ENCODE measurements around the gene LMBR1L.
"Not testable (repeated sequence)": the region's sequence is repeated elsewhere in the genome, so short reads cannot be mapped to it uniquely, and the experiment has no call there.

Gene LMBR1L

GRCh38 chr12:49130151-49131050 is 19.8 kb upstream of the LMBR1L start:
- peak overlapping the region; percentile 100 for H3K4me3 ChIP-seq (ENCODE audit: low read depth, low read length)
- TF ChIP-seq, protein P1, sequence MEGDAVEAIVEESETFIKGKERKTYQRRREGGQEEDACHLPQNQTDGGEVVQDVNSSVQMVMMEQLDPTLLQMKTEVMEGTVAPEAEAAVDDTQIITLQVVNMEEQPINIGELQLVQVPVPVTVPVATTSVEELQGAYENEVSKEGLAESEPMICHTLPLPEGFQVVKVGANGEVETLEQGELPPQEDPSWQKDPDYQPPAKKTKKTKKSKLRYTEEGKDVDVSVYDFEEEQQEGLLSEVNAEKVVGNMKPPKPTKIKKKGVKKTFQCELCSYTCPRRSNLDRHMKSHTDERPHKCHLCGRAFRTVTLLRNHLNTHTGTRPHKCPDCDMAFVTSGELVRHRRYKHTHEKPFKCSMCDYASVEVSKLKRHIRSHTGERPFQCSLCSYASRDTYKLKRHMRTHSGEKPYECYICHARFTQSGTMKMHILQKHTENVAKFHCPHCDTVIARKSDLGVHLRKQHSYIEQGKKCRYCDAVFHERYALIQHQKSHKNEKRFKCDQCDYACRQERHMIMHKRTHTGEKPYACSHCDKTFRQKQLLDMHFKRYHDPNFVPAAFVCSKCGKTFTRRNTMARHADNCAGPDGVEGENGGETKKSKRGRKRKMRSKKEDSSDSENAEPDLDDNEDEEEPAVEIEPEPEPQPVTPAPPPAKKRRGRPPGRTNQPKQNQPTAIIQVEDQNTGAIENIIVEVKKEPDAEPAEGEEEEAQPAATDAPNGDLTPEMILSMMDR (IDR thresholded peaks at IDR 0.05; ENCODE audit: low read depth, low read length): peak; percentile 79

- TF ChIP-seq, protein P1 (IDR thresholded peaks at IDR 0.05; ENCODE audit: low read depth, low read length): no peak
Measured at GRCh38 chr12:49129332-49130150, 18.9 kb upstream of the LMBR1L start.

GRCh38 chr12:49127971-49128370 is 17.3 kb upstream of the LMBR1L start:
- H3K4me3 ChIP-seq (ENCODE audit: low read depth, low read length): not testable (repeated sequence)

More at GRCh38 chr12:49129332-49130150, 18.9 kb upstream of the LMBR1L start:
- H3K4me3 ChIP-seq (ENCODE audit: low read depth, low read length): peak overlapping the region; percentile 100

DNA sequence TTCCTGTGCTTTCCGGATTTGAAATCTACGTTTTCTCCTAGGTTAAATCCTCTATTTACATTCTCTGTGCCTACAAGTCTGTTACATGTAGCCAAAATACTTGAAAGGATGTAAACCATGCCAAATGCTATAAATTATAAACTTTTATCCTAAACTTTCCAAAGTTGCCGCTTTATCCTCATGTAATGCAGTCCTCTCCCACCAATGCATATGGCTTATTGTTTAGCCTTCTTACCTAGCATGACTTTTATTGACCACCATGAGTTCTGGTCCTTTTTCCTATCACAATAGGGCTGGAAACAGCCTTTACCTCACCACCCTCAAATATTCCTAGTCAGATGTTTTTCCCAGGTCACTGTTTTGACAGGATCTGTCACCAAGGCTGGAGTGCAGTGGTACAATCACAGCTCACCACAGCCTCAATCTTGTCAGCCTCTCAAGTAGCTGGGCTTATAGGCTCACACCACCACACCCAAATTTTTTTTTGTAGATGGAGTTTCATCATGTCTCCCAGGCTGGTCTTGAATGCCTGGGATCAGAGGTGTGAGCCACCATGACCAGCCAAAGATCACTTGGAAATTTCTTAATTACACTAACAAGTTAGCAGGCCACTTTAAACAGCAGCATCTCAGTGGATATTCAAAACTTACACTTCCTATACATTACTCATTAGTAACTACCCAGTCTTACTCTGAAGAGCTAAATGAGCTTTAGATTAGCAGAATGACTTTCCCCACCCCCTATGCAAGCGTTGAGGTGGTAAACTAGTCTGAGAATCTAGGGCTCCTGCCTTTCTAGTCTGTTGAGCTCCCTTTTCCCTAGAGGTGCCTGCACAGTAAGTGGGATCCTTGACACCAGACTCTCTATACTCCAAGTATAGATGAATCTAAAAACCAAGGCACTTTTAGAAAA is 16.5 kb upstream of the LMBR1L start:
- TF ChIP-seq, protein P1 (IDR thresholded peaks at IDR 0.05; ENCODE audit: low read depth, low read length): no peak
- H3K4me3 ChIP-seq (ENCODE audit: low read depth, low read length): no peak overlapping the region

- no peak overlapping the region for H3K4me3 ChIP-seq (ENCODE audit: low read depth, low read length)
- TF ChIP-seq, protein P1 (IDR thresholded peaks at IDR 0.05; ENCODE audit: low read depth, low read length): peak; percentile 83
Measured at GRCh38 chr12:49121047-49121696, 10.5 kb upstream of the LMBR1L start.

GRCh38 chr12:49111206-49111605 is 559 bp upstream of the LMBR1L start:
- TF ChIP-seq, protein P1 (IDR thresholded peaks at IDR 0.05; ENCODE audit: low read depth, low read length): no peak
- H3K4me3 ChIP-seq (ENCODE audit: low read depth, low read length): peak overlapping the region; percentile 96
